HTERT RPE-1 (cell line): Measurements from ENCODE around the gene CHST12.
"Not testable (repeated sequence)": the region's sequence is repeated elsewhere in the genome, so short reads cannot be mapped to it uniquely, and the experiment has no call there.

ENCODE experiments used
- in situ Hi-C: fragments of 300-500 bp; cut with MboI; formaldehyde crosslinking; loops from 4 replicates; pipeline ENCODE4 v1.14.3; 2020; ENCODE audit warnings: low sequenced_read_pairs

CHST12 gene

DNA sequence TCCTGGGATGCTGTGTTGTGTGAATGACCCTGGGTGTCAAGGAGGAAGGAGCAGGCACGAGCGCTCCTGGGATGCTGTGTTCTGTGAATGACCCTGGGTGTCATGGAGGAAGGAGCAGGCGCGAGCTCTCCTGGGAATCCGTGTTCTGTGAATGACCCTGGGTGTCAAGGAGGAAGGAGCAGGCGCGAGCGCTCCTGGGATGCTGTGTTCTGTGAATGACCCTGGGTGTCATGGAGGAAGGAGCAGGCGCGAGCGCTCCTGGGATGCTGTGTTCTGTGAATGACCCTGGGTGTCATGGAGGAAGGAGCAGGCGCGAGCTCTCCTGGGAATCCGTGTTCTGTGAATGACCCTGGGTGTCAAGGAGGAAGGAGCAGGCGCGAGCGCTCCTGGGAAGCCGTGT, 25.9 kb upstream of the CHST12 start:
- in situ Hi-C loops, result not testable (repeated sequence)

DNA sequence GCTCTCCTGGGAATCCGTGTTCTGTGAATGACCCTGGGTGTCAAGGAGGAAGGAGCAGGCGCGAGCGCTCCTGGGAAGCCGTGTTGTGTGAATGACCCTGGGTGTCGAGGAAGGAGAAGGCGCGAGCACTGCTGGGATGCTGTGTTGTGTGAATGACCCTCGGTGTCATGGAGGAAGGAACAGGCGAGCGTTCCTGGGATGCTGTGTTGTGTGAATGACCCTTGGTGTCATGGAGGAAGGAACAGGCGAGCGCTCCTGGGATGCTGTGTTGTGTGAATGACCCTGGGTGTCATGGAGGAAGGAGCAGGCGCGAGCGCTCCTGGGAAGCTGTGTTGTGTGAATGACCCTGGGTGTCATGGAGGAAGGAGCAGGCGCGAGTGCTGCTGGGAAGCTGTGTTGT, 25.3 kb upstream of the CHST12 start:
- in situ Hi-C loops, result not testable (repeated sequence)

- in situ Hi-C loops, result no loop called here
These were observed 24.2 kb upstream of the CHST12 start for GRCh38 chr7:2379161-2379560.

- in situ Hi-C loops, result no loop called here
These were observed 23.5 kb upstream of the CHST12 start for GRCh38 chr7:2379821-2380450.

DNA sequence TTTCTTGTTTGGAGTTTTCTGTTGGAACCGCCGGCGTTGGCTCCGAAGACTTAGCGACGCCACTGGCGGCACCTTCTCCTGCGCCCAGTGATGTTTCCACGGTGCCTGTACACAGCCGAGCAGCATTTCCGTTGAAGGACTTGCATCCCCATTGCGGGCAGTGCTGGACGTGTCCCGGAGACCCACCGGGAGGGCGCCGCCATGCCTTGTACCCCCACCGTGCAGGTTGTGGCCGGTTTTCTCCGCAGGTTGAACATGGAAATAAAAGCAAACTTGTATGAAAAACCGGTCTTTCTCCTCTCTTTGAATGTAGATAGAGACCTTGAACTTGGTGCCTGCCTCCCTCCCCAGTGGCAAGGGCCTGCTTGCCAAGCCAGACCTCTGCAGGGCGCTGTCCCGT, 22.9 kb upstream of the CHST12 start:
- in situ Hi-C loops, result no loop called here

- in situ Hi-C loops, result no loop called here
These were observed 22.2 kb upstream of the CHST12 start for GRCh38 chr7:2381227-2381626.

GRCh38 chr7:2381881-2382509, 21.4 kb upstream of the CHST12 start:
- in situ Hi-C loops, result no loop called here

- in situ Hi-C loops, result no loop called here
These were observed 19.7 kb upstream of the CHST12 start for GRCh38 chr7:2383543-2384274.

GRCh38 chr7:2384354-2385243, 18.8 kb upstream of the CHST12 start:
- in situ Hi-C loops, result no loop called here

- in situ Hi-C loops, result not testable (repeated sequence)
These were observed 17.3 kb upstream of the CHST12 start for GRCh38 chr7:2386122-2386521.

DNA sequence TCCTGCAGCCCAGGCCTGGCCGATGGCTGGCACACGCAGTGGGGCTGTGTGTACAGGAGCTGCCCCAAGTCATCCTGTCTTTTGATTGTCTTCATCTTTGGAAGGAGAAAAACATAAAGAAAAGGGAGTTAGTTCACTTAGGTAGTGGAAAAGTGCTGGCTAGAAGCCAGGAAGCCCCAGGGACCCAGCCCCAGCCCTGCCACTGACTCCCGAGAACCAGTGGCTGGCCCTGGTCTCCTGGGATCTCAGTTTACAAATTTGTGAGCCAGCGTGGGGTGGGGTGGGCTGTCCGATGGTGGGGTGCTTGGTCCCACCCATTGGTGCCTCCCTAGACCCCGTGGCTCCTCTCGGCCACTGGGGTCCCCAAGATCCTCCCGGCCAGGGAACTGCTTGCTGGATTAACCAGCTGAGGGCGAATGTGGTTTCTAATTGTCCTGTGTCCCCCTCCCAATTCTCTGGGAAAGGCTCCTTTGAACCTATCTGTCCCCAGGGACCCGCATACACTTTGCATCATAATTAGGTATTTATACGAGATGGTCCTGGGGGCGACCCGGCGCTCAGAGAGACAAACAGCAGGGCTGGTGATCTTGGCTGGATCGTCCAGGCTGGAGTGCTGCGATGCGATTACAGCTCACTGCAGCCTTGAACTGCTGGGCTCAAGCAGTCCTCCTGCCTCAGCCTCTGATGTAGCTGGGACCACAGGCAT, 16.3 kb upstream of the CHST12 start:
- in situ Hi-C loops, result no loop called here

- in situ Hi-C loops, result no loop called here
These were observed 15.3 kb upstream of the CHST12 start for GRCh38 chr7:2387897-2388636.

DNA sequence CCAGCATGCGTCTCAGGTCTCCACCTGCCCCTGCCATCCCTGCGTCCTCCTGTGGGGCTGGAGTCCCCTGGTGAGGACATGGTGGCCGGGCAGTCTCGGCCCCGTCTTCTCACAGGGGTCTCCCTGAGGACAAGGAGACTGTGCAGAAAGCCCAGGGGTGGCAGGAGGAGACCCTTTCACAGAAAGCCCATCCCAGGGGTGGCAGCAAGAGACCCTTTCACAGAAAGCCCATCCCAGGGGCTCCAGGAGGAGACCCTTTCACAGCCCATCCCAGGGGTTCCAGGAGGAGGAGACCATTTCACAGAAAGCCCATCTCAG, 14.8 kb upstream of the CHST12 start:
- in situ Hi-C loops, result no loop called here

GRCh38 chr7:2390020-2390816, 13.2 kb upstream of the CHST12 start:
- in situ Hi-C loops, result not testable (repeated sequence)

DNA sequence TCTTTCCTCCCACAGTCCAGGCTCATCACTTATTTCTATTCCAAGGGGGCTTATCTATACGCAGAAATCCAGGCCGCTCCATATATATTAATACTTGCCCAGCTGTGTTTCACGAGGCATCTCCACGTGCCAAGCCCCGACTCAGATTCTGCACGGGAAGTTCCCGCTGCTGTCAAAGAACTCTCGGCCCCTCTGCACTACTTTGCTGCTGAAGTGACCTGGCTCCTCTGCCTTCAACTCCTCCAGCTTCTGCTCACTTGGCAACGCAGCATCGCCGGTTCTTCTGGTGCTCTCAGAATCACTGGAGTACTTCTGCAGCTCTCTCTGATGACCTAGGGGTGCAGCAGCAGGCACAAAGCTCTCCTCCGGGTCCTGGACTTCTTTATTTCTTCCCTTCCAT, 9.7 kb upstream of the CHST12 start:
- in situ Hi-C loops, result no loop called here

GRCh38 chr7:2394566-2395082, 8.8 kb upstream of the CHST12 start:
- in situ Hi-C loops, result no loop called here

DNA sequence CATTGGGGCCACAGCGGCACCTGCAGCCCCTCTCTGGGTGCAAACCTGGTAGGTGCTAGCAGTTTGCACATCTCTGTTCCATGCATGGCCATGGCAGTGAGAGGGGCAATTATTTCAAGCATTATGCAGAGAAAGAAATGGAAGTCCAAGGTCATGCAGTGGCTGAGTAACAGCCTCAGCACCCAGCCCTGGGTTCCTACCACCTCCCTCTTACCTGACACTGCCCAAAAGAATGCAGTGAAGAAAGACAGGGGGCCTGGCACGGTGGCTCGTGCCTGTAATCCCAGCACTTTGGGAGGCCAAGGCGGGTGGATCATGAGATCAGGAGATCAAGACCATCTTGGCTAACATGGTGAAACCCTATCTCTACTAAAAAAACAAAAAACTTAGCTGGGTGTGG, 4.9 kb upstream of the CHST12 start:
- in situ Hi-C loops, result no loop called here

- in situ Hi-C loops, result no loop called here
These were observed 3.4 kb upstream of the CHST12 start for GRCh38 chr7:2399848-2400587.

GRCh38 chr7:2402687-2403013, 761 bp upstream of the CHST12 start:
- in situ Hi-C loops, result no loop called here
